ENCODE data around the gene ZDHHC12.

Gene ZDHHC12

GRCh38 chr9:128722380-128723351, 1.3 kb downstream of the ZDHHC12 start:
- Mint-ChIP-seq H3K27me3 (no peaks in the 10 kb centered on the region), H3K9me3 (no peaks in the 10 kb centered on the region), H3K36me3 (peaks cover 33% of the 10 kb centered on the region), H3K4me3 (peak overlapping the region; percentile 96), H3K4me1 (peaks cover 52% of the 10 kb centered on the region), H3K27ac (peak overlapping the region; percentile 94)
- no peak for DNase-seq
- CTCF ChIA-PET, result no interaction called here

GRCh38 chr9:128721487-128722010, 2.4 kb downstream of the ZDHHC12 start:
- H3K36me3 Mint-ChIP-seq, result peaks cover 27% of the 10 kb centered on the region
- no peaks in the 10 kb centered on the region for H3K9me3 Mint-ChIP-seq
- peak overlapping the region; percentile 96 for H3K4me3 Mint-ChIP-seq
- H3K4me1 Mint-ChIP-seq, result peaks cover 43% of the 10 kb centered on the region
- CTCF ChIA-PET, result interaction anchor here (0.5 kb wide), 1 partner anchor 12 kb away, joined by 3 read pairs; no protein-coding TSS in a partner anchor
- no peaks in the 10 kb centered on the region for H3K27me3 Mint-ChIP-seq
- no peak for DNase-seq
- peak overlapping the region; percentile 58 for H3K27ac Mint-ChIP-seq

GRCh38 chr9:128720841-128721486, 3.0 kb downstream of the ZDHHC12 start:
- CTCF ChIA-PET, result no interaction called here
- no peak overlapping the region for H3K27ac Mint-ChIP-seq
- peak overlapping the region; percentile 44 for H3K4me3 Mint-ChIP-seq
- DNase-seq, result no peak
- H3K9me3 Mint-ChIP-seq, result no peaks in the 10 kb centered on the region
- H3K27me3 Mint-ChIP-seq, result no peaks in the 10 kb centered on the region
- peaks cover 38% of the 10 kb centered on the region for H3K4me1 Mint-ChIP-seq
- H3K36me3 Mint-ChIP-seq, result peaks cover 24% of the 10 kb centered on the region

- Mint-ChIP-seq H3K4me1 (peaks cover 29% of the 10 kb centered on the region), H3K27ac (no peak overlapping the region), H3K4me3 (no peak overlapping the region), H3K36me3 (peaks cover 23% of the 10 kb centered on the region), H3K9me3 (no peaks in the 10 kb centered on the region), H3K27me3 (no peaks in the 10 kb centered on the region)
- CTCF ChIA-PET, result no interaction called here
- no peak for DNase-seq
Observed at GRCh38 chr9:128719919-128720605, 3.9 kb downstream of the ZDHHC12 start.

- H3K4me1 Mint-ChIP-seq, result peaks cover 18% of the 10 kb centered on the region
- no peak overlapping the region for H3K27ac Mint-ChIP-seq
- no peaks in the 10 kb centered on the region for H3K9me3 Mint-ChIP-seq
- peaks cover 21% of the 10 kb centered on the region for H3K36me3 Mint-ChIP-seq
- no peak overlapping the region for H3K4me3 Mint-ChIP-seq
- no peak for DNase-seq
- CTCF ChIA-PET, result interaction anchor here (0.6 kb wide), 1 partner anchor 22 kb away, joined by 3 read pairs; no protein-coding TSS in a partner anchor
- no peaks in the 10 kb centered on the region for H3K27me3 Mint-ChIP-seq
Observed at GRCh38 chr9:128718475-128718874, 5.5 kb downstream of the ZDHHC12 start.

GRCh38 chr9:128718047-128718446, 5.9 kb downstream of the ZDHHC12 start:
- Mint-ChIP-seq H3K27me3 (no peaks in the 10 kb centered on the region), H3K9me3 (no peaks in the 10 kb centered on the region), H3K4me3 (no peak overlapping the region), H3K36me3 (peaks cover 21% of the 10 kb centered on the region), H3K4me1 (peaks cover 14% of the 10 kb centered on the region), H3K27ac (no peak overlapping the region)
- CTCF ChIA-PET, result interaction anchor here (0.6 kb wide), 1 partner anchor 22 kb away, joined by 3 read pairs; no protein-coding TSS in a partner anchor
- no peak for DNase-seq

- Mint-ChIP-seq H3K4me1 (peaks cover 2% of the 10 kb centered on the region), H3K27ac (no peak overlapping the region), H3K4me3 (no peak overlapping the region), H3K27me3 (no peaks in the 10 kb centered on the region), H3K9me3 (no peaks in the 10 kb centered on the region), H3K36me3 (peaks cover 11% of the 10 kb centered on the region)
- peak; percentile 19 for DNase-seq
- CTCF ChIA-PET, result interaction anchor here (0.6 kb wide), 2 partner anchors 13 to 67 kb away, joined by 3 to 4 read pairs; no protein-coding TSS in a partner anchor
Observed at GRCh38 chr9:128716581-128717254, 7.2 kb downstream of the ZDHHC12 start.

GRCh38 chr9:128715436-128715750, 8.5 kb downstream of the ZDHHC12 start:
- no peaks in the 10 kb centered on the region for H3K27me3 Mint-ChIP-seq
- no peak overlapping the region for H3K4me3 Mint-ChIP-seq
- DNase-seq, result peak; percentile 4
- no peak overlapping the region for H3K27ac Mint-ChIP-seq
- peaks cover 1% of the 10 kb centered on the region for H3K36me3 Mint-ChIP-seq
- no peaks in the 10 kb centered on the region for H3K9me3 Mint-ChIP-seq
- CTCF ChIA-PET, result no interaction called here
- no peaks in the 10 kb centered on the region for H3K4me1 Mint-ChIP-seq

- H3K9me3 Mint-ChIP-seq, result no peaks in the 10 kb centered on the region
- no peaks in the 10 kb centered on the region for H3K27me3 Mint-ChIP-seq
- no peak overlapping the region for H3K4me3 Mint-ChIP-seq
- H3K36me3 Mint-ChIP-seq, result no peaks in the 10 kb centered on the region
- no peaks in the 10 kb centered on the region for H3K4me1 Mint-ChIP-seq
- CTCF ChIA-PET, result no interaction called here
- peak; percentile 9 for DNase-seq
- H3K27ac Mint-ChIP-seq, result no peak overlapping the region
Observed at GRCh38 chr9:128714586-128715435, 9.1 kb downstream of the ZDHHC12 start.

GRCh38 chr9:128713941-128714573, 9.9 kb downstream of the ZDHHC12 start:
- CTCF ChIA-PET, result interaction anchor here (0.5 kb wide), 1 partner anchor 823 kb away, joined by 4 read pairs; no protein-coding TSS in a partner anchor
- Mint-ChIP-seq H3K4me1 (no peaks in the 10 kb centered on the region), H3K9me3 (no peaks in the 10 kb centered on the region), H3K36me3 (no peaks in the 10 kb centered on the region), H3K4me3 (no peak overlapping the region), H3K27me3 (no peaks in the 10 kb centered on the region), H3K27ac (no peak overlapping the region)
- DNase-seq, result peak; percentile 14

GRCh38 chr9:128713411-128713780, 10.5 kb downstream of the ZDHHC12 start:
- Mint-ChIP-seq H3K27me3 (no peaks in the 10 kb centered on the region), H3K4me3 (no peak overlapping the region), H3K36me3 (no peaks in the 10 kb centered on the region), H3K9me3 (no peaks in the 10 kb centered on the region), H3K4me1 (no peaks in the 10 kb centered on the region), H3K27ac (no peak overlapping the region)
- CTCF ChIA-PET, result no interaction called here
- peak; percentile 14 for DNase-seq

- DNase-seq, result peak; percentile 18
- no peaks in the 10 kb centered on the region for H3K4me1 Mint-ChIP-seq
- no peaks in the 10 kb centered on the region for H3K36me3 Mint-ChIP-seq
- no peaks in the 10 kb centered on the region for H3K27me3 Mint-ChIP-seq
- H3K27ac Mint-ChIP-seq, result no peak overlapping the region
- CTCF ChIA-PET, result no interaction called here
- no peak overlapping the region for H3K4me3 Mint-ChIP-seq
- H3K9me3 Mint-ChIP-seq, result no peaks in the 10 kb centered on the region
Observed at GRCh38 chr9:128712451-128713410, 11.2 kb downstream of the ZDHHC12 start.
